ENCODE measurements around the gene TSGA10IP.
A peak's percentile ranks its signal among the peaks of the same experiment; 100 is the strongest.

TSGA10IP gene

DNA sequence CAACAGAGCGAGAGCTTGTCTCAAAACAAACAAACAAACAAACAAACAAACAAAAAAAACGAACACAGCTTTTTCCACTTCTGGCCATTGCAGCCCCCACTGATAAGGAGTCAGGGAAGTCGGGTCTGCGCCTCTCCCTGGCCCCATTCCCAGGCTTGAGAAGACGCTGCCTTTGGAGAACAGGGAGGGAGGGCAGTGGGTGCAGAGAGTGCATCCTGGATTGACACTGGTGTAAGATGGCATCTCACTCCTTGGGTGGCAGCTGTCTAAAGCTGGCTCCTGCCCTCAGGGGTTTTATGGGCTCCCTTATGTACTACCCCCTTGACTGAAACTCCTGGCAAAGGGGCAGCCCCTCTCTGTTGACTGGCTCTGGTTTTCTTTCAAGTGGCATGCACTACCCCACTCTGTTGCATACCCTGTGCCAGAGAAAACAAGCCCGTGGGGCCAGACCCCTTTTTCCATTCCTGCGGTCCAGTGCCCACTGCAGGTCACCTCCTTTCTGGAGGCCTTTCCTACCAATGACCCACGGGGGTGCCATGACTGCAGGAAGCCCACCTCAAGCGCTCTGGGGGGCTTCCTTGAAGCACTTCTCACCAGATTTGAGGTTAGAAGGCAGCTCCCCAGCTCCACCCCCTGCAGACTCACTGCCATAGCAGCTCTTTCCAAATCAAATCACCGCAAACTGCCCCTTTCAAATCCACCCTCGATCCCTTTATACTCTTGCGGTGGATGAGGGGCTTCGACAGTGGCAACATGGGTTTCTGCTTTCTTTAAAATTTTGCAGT, 13.3 kb upstream of the TSGA10IP start:
- no peak overlapping the region for H3K14ac ChIP-seq (ENCODE audit: low read length in 2 of 2)
- H3K4ac ChIP-seq (ENCODE audit: low read depth in 1 of 2, low read length in 2 of 2): no peak overlapping the region
- no peaks in the 10 kb centered on the region for H3K79me1 ChIP-seq (replicated peaks; ENCODE audit: low read length, poor library complexity, severe bottlenecking)
- no peaks in the 10 kb centered on the region for H3K9me3 ChIP-seq (ENCODE audit: control insufficient read depth, low read length)
- no peak overlapping the region for H2AK5ac ChIP-seq (ENCODE audit: low read length, severe bottlenecking)
- H2BK15ac ChIP-seq (ENCODE audit: low read depth, poor library complexity, severe bottlenecking): no peak overlapping the region
- H3K4me2 ChIP-seq (ENCODE audit: low read length, poor library complexity, severe bottlenecking): no peak overlapping the region
- H2AFZ ChIP-seq (ENCODE audit: low read depth, low read length): no peak overlapping the region
- H2BK12ac ChIP-seq (ENCODE audit: low read length in 2 of 2): no peak overlapping the region
- H3K9ac ChIP-seq (ENCODE audit: low read length): no peak overlapping the region
- H4K91ac ChIP-seq (ENCODE audit: low read length): no peak overlapping the region
- no peaks in the 10 kb centered on the region for H3K4me1 ChIP-seq (ENCODE audit: control insufficient read depth, insufficient read depth, low read depth, low read length)
- H3K36me3 ChIP-seq (ENCODE audit: control insufficient read depth in 1 of 2, insufficient read depth in 2 of 2, low read depth in 1 of 2, low read length in 2 of 2): peaks cover 0 to 3% of the 10 kb centered on the region in 2 experiments
- no peak overlapping the region for H3K18ac ChIP-seq (ENCODE audit: low read depth in 1 of 2, low read length in 2 of 2)
- no peak for DNase-seq
- 90% methylated on average over 12 of the region's 13 CpGs for WGBS
- no peak overlapping the region for H3K27ac ChIP-seq (ENCODE audit: low read length, poor library complexity, severe bottlenecking)
- no peak overlapping the region for H2BK120ac ChIP-seq (ENCODE audit: low read depth, low read length)
- H2BK5ac ChIP-seq (ENCODE audit: low read depth, low read length, poor library complexity, severe bottlenecking): no peak overlapping the region
- H3K27me3 ChIP-seq (ENCODE audit: control insufficient read depth in 1 of 2, insufficient read depth in 1 of 2, low read length in 2 of 2): no peaks in the 10 kb centered on the region
- H3K4me3 ChIP-seq (ENCODE audit: insufficient read depth in 1 of 2, low read depth in 1 of 2, low read length in 2 of 2): no peak overlapping the region
- H4K8ac ChIP-seq (ENCODE audit: low read length): no peak overlapping the region
- peak overlapping the region in 1 of 2 experiments; percentile 26 for H3K23ac ChIP-seq (ENCODE audit: low read length in 2 of 2)

DNA sequence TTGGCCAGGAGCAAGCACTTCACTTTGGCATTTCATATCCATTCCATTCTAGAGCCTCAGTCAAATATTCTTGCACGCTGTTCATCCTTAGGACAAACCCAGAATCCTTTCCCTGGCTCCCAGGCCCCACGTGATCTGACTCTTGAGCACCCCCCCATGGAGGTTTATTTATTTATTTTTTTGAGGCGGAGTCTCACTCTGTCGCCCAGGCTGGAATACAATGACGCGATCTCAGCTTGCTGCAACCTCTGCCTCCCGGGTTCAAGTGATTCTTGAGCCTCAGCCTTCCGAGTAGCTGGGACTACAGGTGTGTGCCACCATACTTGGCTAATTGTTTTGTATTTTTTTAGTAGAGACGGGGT, 12.7 kb upstream of the TSGA10IP start:
- DNase-seq: no peak
- no peak overlapping the region for H2BK120ac ChIP-seq (ENCODE audit: low read depth, low read length)
- no peaks in the 10 kb centered on the region for H3K9me3 ChIP-seq (ENCODE audit: control insufficient read depth, low read length)
- no peak overlapping the region for H2AFZ ChIP-seq (ENCODE audit: low read depth, low read length)
- no peak overlapping the region for H3K18ac ChIP-seq (ENCODE audit: low read depth in 1 of 2, low read length in 2 of 2)
- no peak overlapping the region for H3K4me3 ChIP-seq (ENCODE audit: insufficient read depth in 1 of 2, low read depth in 1 of 2, low read length in 2 of 2)
- no peaks in the 10 kb centered on the region for H3K36me3 ChIP-seq (ENCODE audit: control insufficient read depth in 1 of 2, insufficient read depth in 2 of 2, low read depth in 1 of 2, low read length in 2 of 2)
- H3K27me3 ChIP-seq (ENCODE audit: control insufficient read depth in 1 of 2, insufficient read depth in 1 of 2, low read length in 2 of 2): no peaks in the 10 kb centered on the region
- no peak overlapping the region for H3K23ac ChIP-seq (ENCODE audit: low read length in 2 of 2)
- no peak overlapping the region for H4K91ac ChIP-seq (ENCODE audit: low read length)
- H2BK5ac ChIP-seq (ENCODE audit: low read depth, low read length, poor library complexity, severe bottlenecking): no peak overlapping the region
- H2AK5ac ChIP-seq (ENCODE audit: low read length, severe bottlenecking): no peak overlapping the region
- no peak overlapping the region for H3K4ac ChIP-seq (ENCODE audit: low read depth in 1 of 2, low read length in 2 of 2)
- no peak overlapping the region for H2BK15ac ChIP-seq (ENCODE audit: low read depth, poor library complexity, severe bottlenecking)
- H3K79me1 ChIP-seq (replicated peaks; ENCODE audit: low read length, poor library complexity, severe bottlenecking): no peaks in the 10 kb centered on the region
- no peak overlapping the region for H3K9ac ChIP-seq (ENCODE audit: low read length)
- H2BK12ac ChIP-seq (ENCODE audit: low read length in 2 of 2): no peak overlapping the region
- no peak overlapping the region for H3K27ac ChIP-seq (ENCODE audit: low read length, poor library complexity, severe bottlenecking)
- no peaks in the 10 kb centered on the region for H3K4me1 ChIP-seq (ENCODE audit: control insufficient read depth, insufficient read depth, low read depth, low read length)
- H3K14ac ChIP-seq (ENCODE audit: low read length in 2 of 2): no peak overlapping the region
- WGBS: 63% methylated on average over 9 of the region's 9 CpGs
- no peak overlapping the region for H4K8ac ChIP-seq (ENCODE audit: low read length)
- no peak overlapping the region for H3K4me2 ChIP-seq (ENCODE audit: low read length, poor library complexity, severe bottlenecking)

- H3K9ac ChIP-seq (ENCODE audit: low read length): no peak overlapping the region
- no peak overlapping the region for H3K23ac ChIP-seq (ENCODE audit: low read length in 2 of 2)
- no peak overlapping the region for H4K8ac ChIP-seq (ENCODE audit: low read length)
- H3K18ac ChIP-seq (ENCODE audit: low read depth in 1 of 2, low read length in 2 of 2): no peak overlapping the region
- H4K91ac ChIP-seq (ENCODE audit: low read length): no peak overlapping the region
- WGBS: 100% methylated on average over 1 of the region's 4 CpGs
- H3K36me3 ChIP-seq (ENCODE audit: control insufficient read depth in 1 of 2, insufficient read depth in 2 of 2, low read depth in 1 of 2, low read length in 2 of 2): no peaks in the 10 kb centered on the region
- no peak overlapping the region for H2BK15ac ChIP-seq (ENCODE audit: low read depth, poor library complexity, severe bottlenecking)
- no peak overlapping the region for H3K14ac ChIP-seq (ENCODE audit: low read length in 2 of 2)
- no peaks in the 10 kb centered on the region for H3K4me1 ChIP-seq (ENCODE audit: control insufficient read depth, insufficient read depth, low read depth, low read length)
- no peak overlapping the region for H2BK12ac ChIP-seq (ENCODE audit: low read length in 2 of 2)
- H3K27ac ChIP-seq (ENCODE audit: low read length, poor library complexity, severe bottlenecking): no peak overlapping the region
- no peak overlapping the region for H2AFZ ChIP-seq (ENCODE audit: low read depth, low read length)
- H3K4ac ChIP-seq (ENCODE audit: low read depth in 1 of 2, low read length in 2 of 2): no peak overlapping the region
- H3K27me3 ChIP-seq (ENCODE audit: control insufficient read depth in 1 of 2, insufficient read depth in 1 of 2, low read length in 2 of 2): no peaks in the 10 kb centered on the region
- H3K79me1 ChIP-seq (replicated peaks; ENCODE audit: low read length, poor library complexity, severe bottlenecking): no peaks in the 10 kb centered on the region
- no peak overlapping the region for H3K4me2 ChIP-seq (ENCODE audit: low read length, poor library complexity, severe bottlenecking)
- no peak overlapping the region for H2AK5ac ChIP-seq (ENCODE audit: low read length, severe bottlenecking)
- no peak for DNase-seq
- no peak overlapping the region for H3K4me3 ChIP-seq (ENCODE audit: insufficient read depth in 1 of 2, low read depth in 1 of 2, low read length in 2 of 2)
- H2BK120ac ChIP-seq (ENCODE audit: low read depth, low read length): no peak overlapping the region
- no peak overlapping the region for H2BK5ac ChIP-seq (ENCODE audit: low read depth, low read length, poor library complexity, severe bottlenecking)
- no peaks in the 10 kb centered on the region for H3K9me3 ChIP-seq (ENCODE audit: control insufficient read depth, low read length)
Measured at GRCh38 chr11:65934014-65934413, 11.3 kb upstream of the TSGA10IP start.

DNA sequence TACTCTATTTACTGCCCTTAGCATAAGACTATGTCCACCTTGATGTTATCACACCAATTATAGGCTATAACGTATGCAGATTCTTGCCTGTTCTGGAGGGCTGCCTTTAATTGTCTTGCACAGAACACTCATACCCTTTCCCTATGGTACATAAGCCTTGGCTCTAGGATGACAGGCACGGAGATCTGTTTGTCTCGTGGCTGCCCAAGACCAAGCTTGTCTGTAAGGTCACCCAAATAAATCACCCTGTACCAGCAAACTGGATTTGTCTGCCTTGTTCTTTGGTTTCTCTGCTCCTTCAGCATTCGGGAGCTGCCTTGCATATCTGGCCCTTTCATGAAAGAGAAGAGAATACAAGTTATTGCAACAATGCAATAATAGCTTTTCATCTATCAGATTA, 7.5 kb upstream of the TSGA10IP start:
- Histone ChIP-seq H2AK5ac (ENCODE audit: low read length, severe bottlenecking) (no peak overlapping the region), H3K4me2 (ENCODE audit: low read length, poor library complexity, severe bottlenecking) (no peak overlapping the region), H2BK5ac (ENCODE audit: low read depth, low read length, poor library complexity, severe bottlenecking) (no peak overlapping the region), H3K4me3 (ENCODE audit: insufficient read depth in 1 of 2, low read depth in 1 of 2, low read length in 2 of 2) (no peak overlapping the region), H3K23ac (ENCODE audit: low read length in 2 of 2) (no peak overlapping the region), H2AFZ (ENCODE audit: low read depth, low read length) (no peak overlapping the region), H3K9me3 (ENCODE audit: control insufficient read depth, low read length) (no peaks in the 10 kb centered on the region), H4K8ac (ENCODE audit: low read length) (no peak overlapping the region), H3K9ac (ENCODE audit: low read length) (no peak overlapping the region), H4K91ac (ENCODE audit: low read length) (no peak overlapping the region), H3K4ac (ENCODE audit: low read depth in 1 of 2, low read length in 2 of 2) (no peak overlapping the region), H3K4me1 (ENCODE audit: control insufficient read depth, insufficient read depth, low read depth, low read length) (peaks cover 2% of the 10 kb centered on the region), H3K18ac (ENCODE audit: low read depth in 1 of 2, low read length in 2 of 2) (no peak overlapping the region), H3K27ac (ENCODE audit: low read length, poor library complexity, severe bottlenecking) (no peak overlapping the region), H3K27me3 (ENCODE audit: control insufficient read depth in 1 of 2, insufficient read depth in 1 of 2, low read length in 2 of 2) (no peaks in the 10 kb centered on the region), H2BK15ac (ENCODE audit: low read depth, poor library complexity, severe bottlenecking) (no peak overlapping the region), H2BK12ac (ENCODE audit: low read length in 2 of 2) (no peak overlapping the region), H3K79me1 (replicated peaks; ENCODE audit: low read length, poor library complexity, severe bottlenecking) (no peaks in the 10 kb centered on the region), H3K36me3 (ENCODE audit: control insufficient read depth in 1 of 2, insufficient read depth in 2 of 2, low read depth in 1 of 2, low read length in 2 of 2) (no peaks in the 10 kb centered on the region), H2BK120ac (ENCODE audit: low read depth, low read length) (no peak overlapping the region), H3K14ac (ENCODE audit: low read length in 2 of 2) (no peak overlapping the region)
- WGBS: 55% methylated on average over 3 of the region's 4 CpGs
- no peak for DNase-seq
